ENCODE measurements around the gene ZC3H4.
A peak's percentile ranks its signal among the peaks of the same experiment; 100 is the strongest.

Gene ZC3H4

DNA sequence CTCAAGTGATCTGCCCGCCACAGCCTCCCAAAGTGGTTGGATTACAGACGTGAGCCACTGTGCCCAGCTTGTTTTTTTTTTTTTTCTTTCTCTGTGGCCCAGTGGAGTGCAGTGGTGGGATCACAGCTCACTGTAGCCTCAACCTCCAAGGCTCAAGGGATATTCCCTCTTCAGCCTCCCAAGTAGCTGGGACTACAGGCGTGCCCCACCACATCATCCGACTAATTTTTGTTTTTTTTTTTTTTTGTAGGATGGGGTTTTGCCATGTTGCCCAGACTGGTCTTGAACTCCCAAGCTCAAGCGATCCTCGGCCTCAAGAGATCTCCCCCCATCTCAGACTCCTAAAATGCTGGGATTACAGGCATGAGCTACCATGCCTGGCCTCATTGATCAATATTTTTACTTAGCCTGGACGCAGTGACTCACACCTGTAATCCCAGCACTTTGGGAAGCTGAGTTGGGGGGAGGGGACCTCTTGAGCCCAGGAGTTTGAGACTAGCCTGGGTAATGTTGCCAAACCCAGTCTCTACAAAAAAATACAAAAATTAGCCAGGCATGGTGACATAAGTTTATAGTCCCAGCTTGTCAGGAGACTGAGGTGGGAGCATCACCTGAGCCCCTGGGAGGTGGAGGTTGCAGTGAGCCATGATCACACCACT is 18.7 kb upstream of the ZC3H4 start:
- no peak for DNase-seq

DNA sequence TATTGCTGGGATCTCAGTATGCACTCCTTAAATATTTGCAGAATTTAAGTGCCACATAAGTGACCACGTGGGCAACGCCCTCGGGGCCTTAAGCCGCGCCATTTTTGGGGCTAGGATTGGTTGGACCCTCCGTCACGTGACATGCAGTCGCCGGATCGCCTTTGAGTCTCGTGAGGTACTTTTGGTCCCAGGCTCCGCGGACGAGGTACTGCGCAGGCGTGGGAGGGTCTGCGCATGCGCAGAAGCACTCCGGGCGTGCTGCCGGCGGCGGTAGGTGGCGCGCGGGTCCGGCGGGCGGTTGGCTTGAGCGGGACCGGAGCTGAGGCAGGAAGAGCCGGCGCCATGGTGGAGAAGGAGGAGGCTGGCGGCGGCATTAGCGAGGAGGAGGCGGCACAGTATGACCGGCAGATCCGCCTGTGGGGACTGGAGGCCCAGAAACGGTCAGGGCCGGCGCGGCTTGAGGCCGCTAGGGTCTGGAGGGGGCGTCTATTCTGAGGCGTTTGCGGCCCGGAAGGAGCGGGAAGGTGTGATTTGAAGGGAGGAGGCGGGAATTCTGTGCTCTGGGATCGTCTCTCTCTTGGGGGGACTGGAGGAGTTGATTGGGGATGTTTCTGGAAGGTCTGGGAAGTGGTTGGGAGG is 17.1 kb upstream of the ZC3H4 start, which contains the start of gene SAE1:
TSS of gene SAE1 (plus strand) at position 247 of the 639 bp plus-strand sequence. CDS start at position 343, 96 bp downstream.
- DNase-seq: peak; percentile 97

DNA sequence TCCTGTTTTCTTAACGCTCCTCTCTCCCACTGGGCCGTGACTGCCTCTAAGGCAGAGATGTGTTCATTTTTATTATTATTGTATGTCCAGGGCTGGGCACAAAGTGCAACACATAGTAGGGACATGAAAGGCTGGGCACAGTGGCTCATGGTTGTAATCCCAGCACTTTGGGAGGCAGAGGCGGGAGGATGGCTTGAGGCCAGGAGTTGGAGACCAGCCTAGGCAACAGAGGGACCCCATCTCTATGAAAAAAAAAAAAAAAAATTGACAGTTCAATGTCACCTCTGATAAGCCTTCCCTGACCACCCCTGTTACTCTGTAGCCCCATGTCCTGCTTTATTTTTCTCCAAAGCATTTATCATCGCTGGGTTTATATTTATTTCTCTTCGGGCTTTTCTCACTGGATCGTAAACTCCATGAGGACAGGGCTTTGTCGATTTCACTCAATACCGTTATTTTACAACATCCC is 16.6 kb upstream of the ZC3H4 start:
- DNase-seq: no peak

DNA sequence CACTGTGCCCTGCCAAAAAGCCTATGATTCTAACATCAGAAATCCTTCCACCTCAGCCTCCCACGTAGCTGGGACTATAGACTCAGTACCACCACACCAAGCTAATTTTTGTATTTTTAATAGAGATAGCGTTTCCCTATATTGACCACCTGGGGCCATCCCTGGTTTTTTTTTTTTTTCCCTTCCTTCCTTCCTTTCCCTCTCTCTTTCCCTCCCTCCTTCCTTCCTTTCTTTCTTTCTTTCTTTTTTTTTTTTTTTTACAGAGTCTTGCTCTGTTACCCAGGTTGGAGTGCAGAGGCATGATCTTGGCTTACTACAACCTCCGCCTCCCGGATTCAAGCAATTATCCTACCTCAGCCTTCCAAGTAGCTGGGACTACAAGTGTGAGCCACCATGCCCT is 16.0 kb upstream of the ZC3H4 start:
- DNase-seq: no peak

DNA sequence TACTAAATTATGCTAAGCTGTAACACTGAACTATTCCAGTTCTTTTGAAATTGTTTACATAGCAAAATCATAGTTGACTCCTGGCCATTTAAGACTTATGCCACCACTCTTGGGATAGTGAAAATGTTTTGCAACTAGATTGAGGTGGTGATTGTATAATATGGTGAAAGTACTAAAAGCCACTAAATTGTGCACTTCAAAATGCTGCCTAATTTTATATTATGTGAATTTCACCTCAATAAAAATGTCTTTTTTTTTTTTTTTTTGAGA is 12.0 kb upstream of the ZC3H4 start:
- DNase-seq: no peak

DNA sequence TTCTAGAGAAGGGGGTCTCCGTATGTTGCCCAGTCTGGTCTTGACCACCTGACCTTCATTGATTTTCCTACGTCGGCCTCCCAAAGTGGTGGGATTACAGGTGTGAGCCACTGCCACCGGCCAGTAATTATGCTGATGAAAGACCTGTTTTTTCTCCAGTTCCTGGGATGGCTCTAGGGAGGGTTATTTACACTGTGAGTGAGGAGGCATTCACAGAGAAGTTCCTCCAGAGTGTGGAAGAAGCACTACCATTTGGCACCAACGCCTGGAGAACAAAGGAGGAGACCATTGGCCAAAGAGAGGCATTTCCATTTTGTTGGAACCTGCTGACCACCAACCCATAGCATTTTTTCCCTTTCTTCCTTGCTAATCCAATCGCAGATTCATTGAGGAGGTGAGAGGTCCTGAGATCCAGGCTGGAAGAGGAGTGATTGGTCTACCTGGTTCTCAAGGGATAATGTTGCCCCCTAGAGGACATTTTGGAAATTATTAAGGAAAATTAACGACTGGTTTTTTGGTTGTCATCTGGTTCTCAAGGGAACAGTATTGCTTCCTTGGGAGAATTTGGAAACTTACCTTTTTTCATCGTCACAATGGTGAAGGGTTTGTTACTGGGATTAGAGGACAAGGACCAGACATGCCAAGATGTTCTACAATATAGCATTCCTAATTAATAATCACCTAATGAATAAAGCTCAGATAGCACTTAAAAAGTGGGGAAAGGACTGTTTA is 11.5 kb upstream of the ZC3H4 start:
- DNase-seq: peak; percentile 71

DNA sequence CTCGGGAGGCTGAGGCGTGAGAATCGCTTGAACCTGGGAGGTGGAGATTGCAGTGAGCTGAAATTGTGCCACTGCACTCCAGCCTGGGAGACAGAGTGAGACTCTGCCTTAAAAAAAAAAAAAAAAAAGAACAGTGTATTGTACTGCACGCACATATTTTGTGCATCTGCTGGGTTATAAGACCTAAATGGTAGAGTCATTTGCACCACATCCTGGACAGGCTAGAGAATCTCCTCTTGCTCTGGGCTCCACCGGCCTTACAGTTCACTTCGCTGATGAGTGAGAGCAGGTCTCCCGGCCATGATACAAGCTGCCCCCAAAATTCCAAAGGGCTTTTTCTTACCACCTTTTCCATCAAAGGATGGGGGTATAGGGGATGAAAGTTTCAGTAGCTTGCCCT is 9.8 kb upstream of the ZC3H4 start:
- no peak for DNase-seq

DNA sequence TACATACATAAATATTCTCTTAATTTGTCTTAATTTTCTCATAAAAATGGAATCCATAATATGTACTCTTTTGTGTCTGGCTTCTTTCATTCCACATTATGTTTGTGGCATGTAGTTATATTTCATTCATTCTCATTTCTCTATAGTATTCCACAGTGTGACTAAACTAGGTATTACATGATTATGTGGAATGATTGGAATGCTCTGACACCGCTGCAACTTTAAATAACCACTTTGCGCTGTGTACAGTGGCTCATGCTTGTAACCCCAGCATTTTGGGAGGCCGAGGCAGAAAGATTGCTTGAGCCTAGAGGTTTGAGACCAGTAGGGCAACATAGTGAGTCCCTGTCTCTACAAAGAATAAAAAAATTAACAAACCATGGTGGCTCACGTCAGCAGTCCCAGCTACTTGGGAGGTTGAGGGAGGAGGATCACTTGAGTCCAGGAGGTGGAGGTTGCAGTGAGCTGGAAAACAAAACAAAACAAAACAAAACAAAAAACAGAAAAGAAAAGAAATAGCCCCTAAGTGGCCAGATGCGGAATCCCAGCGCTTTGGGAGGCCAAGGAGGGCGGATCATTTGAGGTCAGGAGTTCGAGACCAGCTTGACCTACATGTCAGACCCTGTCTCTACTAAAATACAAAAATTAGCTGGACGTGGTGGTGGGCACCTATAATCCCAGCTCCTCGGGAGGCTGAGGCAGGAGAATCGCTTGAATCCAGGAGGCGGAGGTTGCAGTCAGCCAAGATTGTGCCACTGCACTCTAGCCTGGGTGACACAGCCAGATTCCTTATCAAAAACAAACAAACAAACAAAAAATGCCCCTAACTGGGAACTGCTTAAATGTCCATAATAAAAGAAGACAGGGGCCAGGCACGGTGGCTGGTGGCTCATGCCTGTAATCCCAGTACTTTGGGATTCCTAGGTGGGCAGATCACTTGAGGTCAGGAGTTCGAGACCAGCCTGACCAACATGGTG is 9.1 kb upstream of the ZC3H4 start:
- DNase-seq: no peak

DNA sequence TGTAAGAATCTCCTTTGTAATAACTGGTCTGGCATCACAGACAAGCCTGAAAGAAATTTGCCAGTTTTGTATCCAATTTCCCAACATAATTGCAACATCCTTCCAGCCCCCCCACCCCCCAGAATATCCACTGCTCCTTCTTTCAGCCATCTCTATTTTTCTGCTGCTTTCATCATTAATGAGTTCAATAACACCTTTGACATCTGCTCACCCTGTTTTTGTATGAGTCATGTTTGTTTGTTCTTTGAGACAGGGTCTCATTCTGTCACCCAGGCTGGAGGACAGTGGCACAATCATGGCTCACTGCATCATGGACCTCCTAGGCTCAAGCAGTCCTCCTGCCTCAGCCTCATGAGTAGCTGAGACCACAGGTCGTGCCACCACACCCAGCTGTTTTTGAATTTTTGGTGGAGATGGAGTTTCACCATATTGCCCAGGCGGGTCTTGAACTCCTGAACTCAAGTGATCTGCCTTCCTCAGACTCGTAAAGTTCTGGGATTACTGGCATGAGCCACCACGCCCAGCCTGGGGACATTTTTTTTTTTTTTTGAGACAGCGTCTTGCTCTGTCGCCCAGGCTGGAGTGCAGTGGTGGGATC is 7.0 kb upstream of the ZC3H4 start:
- DNase-seq: no peak

DNA sequence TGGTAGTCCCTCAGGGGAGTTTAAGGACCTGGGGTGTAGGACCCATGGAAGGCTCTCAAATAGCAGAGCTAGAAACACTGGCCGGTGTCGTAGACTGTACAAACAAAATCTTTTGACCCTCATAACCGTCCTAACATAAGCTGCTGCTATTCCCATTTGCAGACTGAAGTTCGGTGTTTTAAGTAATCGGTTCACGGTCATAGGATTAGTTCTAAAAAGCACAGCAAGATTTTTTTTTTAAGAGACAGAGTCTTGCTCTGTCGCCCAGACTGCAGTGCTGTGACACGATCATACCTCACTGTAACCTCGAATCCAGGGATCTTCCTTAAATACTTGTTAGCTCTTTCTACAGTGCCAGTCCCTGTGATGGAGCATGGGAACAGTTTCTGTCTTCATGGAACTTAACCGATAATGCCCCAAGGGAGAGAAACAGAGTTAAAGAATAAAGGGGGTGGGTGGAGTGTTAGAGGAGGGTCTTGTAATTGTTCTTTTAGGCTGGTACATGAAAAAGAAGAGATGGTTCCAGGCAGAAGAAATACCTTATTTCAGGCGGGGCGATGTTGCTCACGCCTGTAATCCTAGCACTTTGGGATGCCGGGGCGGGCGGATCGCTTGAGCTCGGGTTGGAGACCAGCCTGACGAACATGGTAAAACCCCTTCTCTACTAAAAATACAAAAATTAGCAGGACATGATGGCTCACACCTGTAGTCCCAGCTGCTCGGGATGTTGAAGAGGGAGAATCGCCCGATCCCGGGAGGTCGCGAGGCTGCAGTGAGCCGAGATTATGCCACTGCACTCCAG is 475 bp upstream of the ZC3H4 start:
- no peak for DNase-seq

DNA sequence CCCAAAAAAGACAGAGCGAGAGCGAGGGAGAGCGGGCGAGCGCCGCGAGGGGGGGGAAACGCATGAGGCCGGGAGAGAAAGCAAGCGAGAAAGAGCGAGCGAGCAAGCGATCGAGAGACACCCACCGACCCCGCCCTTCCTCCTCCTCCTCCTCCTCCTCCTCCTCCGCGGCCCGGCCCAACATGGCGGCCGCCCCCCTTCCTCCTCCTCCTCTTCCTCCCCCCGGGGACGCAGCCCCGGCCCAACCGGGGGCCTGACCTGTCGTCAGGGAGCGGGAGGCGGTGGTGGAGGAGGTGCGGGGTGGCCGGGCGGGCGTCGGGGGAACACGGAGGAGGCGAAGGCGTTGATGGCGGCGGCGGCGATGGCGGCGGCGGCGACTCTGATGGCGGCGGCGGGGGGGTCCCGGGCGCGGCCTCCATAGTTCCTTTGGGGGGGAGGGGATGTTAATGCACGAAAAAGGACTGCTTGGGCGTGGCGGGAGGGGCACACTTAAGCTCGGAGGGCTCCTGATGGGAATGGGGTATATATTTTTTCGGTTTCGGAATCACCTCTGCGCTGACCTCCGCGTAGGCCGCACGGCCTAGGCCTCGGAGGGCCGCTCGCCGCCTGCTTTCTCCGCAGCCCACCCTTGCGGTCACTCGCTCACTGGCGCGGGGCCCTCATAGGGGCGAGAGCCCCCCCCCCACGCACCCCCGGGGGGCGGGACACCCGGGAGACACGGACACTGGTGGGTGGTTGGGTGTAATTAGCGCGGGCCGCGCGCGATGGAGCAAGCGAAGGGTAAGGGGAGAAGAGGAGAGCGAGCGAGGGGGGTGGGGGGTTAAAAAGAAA is 1.2 kb downstream of the ZC3H4 start:
- DNase-seq: peak; percentile 61

DNA sequence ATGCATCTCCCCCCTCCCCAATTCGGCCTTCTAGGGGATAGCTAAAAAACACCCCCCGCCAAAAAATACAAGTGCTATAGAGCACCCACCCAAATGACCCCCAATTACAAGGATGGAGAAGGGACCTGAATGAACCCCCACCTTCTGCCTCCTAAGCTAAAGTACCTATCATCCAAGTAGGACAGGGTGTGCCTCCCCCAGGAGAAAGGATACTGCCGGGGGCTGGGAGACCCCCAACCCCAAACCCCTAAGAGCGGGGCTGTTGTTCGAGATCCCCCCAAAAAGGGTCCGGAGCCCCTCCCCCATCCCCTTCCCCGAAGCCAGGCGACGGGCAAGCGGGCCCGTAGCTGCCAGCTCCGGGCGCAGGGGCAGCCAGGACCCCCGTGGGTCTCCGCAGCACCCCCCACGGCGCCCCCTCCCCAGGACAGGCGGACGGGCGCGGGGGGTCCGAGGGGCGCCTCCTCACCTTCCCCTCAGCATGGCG is 1.9 kb downstream of the ZC3H4 start:
- DNase-seq: no peak

DNA sequence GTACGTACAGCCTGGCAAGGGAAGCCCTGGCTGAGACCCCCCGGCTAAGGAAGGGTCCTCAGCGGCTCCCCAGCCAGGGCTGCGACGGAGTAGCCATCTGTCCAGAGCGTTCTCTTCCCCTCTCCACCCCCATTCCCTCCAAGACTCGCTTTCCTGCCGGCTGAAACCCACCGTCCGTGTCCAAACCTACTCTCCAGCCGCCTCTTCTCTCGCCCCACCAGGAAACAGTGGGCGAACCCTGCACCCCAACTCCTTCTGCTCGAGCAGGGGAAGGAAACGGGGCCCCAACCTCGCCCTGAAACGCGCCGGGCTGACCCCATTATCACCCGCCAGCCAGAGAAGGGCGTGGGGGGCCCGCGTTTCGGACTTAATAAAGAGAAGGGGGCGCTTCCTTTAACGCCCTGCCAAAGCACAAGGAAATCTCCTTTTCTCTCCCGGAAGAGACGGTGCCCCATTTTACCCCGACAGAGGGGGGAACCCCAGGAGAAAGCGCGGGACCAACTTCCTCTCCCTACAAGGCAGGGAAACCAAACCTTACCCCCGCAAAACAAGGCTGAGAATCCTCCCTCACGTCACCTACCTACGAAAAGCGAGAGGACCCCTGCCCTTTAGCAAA is 2.5 kb downstream of the ZC3H4 start:
- no peak for DNase-seq

DNA sequence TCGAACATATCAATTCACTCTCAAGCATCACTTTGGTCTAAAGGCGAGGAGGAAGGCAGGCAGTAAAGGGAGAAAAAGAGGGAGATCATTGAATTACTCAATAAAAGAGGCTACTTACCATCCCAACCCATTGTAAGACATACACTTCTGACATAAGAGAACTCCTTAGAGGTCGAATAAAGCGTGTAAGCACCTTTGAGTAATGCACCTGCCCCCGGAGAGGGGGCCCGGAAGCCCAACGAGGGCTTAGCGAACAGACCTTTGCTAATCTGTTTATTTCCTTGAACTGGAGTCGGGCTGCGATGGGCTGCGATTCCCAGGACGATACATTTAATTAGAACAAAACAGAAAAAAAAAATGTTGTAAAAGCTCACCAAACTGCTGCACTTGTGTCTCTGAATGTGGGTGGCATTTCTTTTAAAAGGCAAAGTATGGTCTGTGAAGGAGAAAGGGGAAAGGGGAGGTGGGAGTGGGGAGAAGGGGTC is 3.0 kb downstream of the ZC3H4 start:
- no peak for DNase-seq

DNA sequence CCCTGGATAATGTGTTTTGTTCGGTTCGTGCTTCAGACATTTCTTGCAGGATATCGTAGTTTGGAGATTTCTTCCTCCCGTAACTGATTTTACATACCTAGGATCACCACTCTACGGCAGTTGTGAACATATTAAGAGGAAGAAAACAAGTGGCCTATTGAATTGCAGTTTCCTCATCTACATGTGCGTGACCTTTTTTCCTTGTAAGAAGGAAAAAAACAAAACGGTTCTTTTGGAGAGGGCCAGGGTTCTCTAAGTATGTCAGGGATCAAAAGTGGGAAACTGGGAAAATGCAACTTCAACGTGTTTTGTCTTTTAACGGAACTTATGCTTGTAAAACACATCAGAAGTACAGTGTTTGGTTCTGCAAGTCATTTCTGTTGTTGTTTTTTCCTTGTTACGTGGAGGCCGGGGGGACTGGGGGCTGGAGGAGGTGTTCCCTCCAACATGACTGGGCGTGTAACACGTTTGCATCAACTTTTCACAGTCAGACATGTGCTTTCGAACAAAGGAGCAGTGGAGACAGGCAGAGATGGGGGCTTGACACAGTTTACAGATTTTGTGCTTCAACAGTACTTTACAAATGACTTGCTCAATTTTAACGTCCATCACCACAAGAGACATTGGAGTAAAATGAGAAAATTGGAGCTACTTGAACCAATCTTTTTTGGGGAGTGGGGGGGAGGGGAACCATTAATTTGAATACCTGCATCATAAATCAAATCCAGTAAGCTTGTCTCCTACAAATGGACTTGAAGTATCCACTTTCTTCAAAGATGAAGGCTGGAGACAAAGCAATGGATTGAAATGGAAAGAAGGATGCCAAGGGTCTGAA is 3.8 kb downstream of the ZC3H4 start:
- peak; percentile 38 for DNase-seq

DNA sequence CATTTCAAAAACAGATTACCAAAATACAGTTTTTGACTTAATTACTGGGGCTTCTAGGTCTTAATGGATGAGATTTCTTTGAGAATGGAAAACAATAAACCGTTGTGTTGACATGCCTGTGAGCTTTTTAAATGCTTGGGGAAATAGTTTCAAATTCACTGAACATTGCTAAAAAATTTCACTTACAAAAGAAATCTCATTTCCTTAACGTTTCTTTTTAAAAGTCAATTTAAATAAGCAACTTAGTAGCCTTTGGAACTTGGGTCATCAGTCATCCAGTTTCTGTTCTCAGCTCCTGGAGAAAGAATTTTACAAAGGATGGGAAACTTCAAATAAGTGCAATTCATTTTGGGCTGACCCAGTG is 4.4 kb downstream of the ZC3H4 start:
- DNase-seq: no peak

DNA sequence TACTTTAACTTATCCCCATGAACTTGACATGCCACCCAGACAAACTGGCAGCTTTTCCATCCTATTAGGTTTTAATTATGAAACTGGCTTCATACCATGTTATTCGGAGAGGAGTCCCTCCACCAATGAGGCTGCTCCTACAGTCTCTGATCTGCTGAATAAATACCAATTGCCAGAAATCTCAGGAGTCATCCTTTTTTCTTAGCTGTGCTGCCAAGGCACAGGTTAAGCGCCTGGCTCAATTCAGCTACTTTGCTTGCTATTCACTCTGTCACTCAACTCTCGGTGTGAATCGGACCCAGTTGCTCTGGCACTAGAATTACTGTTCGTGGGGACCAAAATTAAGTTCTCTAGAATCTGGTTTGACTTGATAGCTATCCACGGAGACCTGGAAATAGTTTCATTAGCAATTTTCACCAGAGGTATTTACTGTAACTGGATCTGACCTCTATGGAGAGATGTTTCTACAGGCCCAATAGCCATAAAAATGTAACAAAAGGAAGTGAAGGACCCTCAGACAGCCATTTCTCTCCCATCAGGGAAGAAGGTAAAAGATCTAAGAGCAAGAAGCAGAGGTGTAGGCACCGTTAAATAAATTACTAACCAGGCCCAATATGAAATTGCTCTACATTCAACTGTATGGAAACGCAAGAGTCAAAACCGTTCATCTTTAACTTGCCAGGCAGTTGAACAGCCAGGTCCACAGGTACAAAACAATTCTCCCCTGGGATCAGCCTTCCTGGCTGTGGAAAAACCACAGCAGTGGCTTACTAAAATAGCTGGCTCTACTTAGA is 5.4 kb downstream of the ZC3H4 start:
- peak; percentile 46 for DNase-seq
